Esophagus squamous epithelium (tissue), 4 donors: ENCODE data around the gene ZCCHC7.

Experiments used
- CTCF ChIP-seq, 6 experiments: fragments of 450-650 bp in 4 of 6; fragments of 200-600 bp in 2 of 6; sonication (generic) in 2 of 6; IDR thresholded peaks; one replicate each; pipeline ENCODE4 v1.5.1; 2016 to 2019; ENCODE audit warnings: antibody characterized with exemption in 6 of 6, mild to moderate bottlenecking in 4 of 6, moderate library complexity in 4 of 6
- POLR2A ChIP-seq, 4 donors: fragments of 450-650 bp; IDR thresholded peaks; one replicate each; pipeline ENCODE4 v1.6.1; 2017; ENCODE audit warnings: antibody characterized with exemption in 4 of 4, mild to moderate bottlenecking in 4 of 4, moderate library complexity in 3 of 4

GRCh38 chr9:37373621-37374020, 253.2 kb downstream of the ZCCHC7 start:
- TF ChIP-seq CTCF (IDR thresholded peaks at IDR 0.05) (no peak), POLR2A (IDR thresholded peaks at IDR 0.05) (no peak)
